NCI-H146 treated with DMSO at 0.1 percent for 48 hours (cell line): ENCODE results near the gene ERN2.

Experiments
- DNase-seq: peaks from one replicate; lab custom pipeline; 2025; ENCODE audit not compliant: unreplicated experiment; lab: John Stamatoyannopoulos, UW

ERN2 gene

DNA sequence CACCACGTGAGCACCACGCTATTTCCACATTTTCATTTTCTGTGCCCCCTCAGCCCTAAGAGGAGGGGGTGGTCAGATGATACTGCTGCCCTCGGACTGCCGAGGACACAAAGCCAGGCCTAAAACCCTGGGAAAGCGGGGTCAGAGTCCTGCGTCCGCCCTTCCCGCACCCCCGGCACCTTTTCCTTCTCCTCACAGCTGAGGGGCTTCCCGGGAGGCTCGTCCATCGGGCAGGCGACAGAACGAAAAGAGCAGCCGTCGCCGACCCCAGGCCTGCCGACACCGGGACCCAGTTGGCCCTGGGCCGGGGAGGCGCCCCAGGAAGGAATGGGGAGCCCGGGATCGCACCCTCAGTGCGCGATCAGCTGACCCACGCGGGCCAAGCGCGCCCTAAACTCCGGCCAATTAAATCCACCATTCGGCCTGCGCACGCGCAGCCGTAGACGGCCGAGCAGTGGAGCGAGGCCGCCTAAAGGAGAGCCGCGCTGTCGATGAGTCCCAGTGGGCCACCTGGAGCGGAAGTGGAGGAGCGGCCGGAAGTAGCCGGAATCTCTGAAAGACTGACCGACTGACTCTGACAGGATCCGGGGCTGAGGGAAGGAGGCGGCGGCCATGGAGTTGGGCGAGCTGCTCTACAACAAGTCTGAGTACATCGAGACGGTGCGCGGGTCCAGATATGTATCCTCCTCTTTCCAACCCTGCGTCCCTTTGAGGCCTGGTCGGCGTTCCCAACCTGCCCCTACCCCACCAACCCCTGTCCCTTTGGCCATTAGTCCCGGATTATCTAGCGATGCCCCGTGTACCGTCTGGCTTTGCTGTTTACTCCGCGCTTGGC, 71.9 kb downstream of the ERN2 start, which contains the start of the genes DCTN5 and PALB2:
TSS of gene DCTN5 (plus strand) at position 536 of the 835 bp plus-strand sequence. CDS start at position 613, 77 bp downstream.
TSS of gene PALB2 (minus strand) at position 380 of the 835 bp plus-strand sequence. CDS start at position 227, 153 bp downstream.
- DNase-seq, result peak; percentile 94

DNA sequence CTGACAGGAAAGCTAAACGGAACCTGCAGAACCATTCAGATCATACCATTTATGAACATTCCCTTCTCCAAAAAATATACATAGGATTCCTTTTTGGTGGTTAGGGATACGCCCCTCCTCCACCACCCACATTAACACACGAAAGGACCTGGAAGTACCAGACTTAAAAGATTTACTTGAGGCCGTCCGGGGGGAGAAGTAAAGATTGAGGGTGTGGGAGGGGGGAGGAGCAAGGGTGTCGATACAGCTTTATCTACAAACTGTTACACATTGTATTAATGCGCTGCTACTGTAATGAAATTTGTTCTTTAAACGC, 72.4 kb downstream of the ERN2 start:
- DNase-seq, result no peak
